ENCODE measurements around the gene SPATA25. TPM values are rescaled to one million over a fixed set of nuclear protein-coding genes. Genes with fewer than 3 reads are reported as not detected.

The SPATA25 gene
- total and polyA plus RNA-seq, 2 donors (not counting 3 experiments of a cell fraction or from before 2014, with no cell fraction given), result 0.69 to 1.3 TPM

- no peaks in the 10 kb centered on the region for H3K9me1 ChIP-seq (replicated peaks; ENCODE audit: control insufficient read depth, extremely low read depth, insufficient read depth, low read length)
- no peak overlapping the region for H2AFZ ChIP-seq (ENCODE audit: low read depth, low read length)
- H3K36me3 ChIP-seq (ENCODE audit: control insufficient read depth in 2 of 2, extremely low read depth in 1 of 2, insufficient read depth in 2 of 2, low read length in 2 of 2), result peaks cover 4 to 19% of the 10 kb centered on the region in 2 experiments
- no peak overlapping the region for H3K27ac ChIP-seq (ENCODE audit: insufficient read depth, low read depth, low read length)
- H3K79me2 ChIP-seq (ENCODE audit: control insufficient read depth, insufficient read depth, low read length), result peaks cover 24% of the 10 kb centered on the region
- dilution Hi-C loops (cut with MboI; ENCODE audit: extremely low pct_ligation_motif_present, low sequenced_read_pairs), result no loop called here
- FAIRE-seq (no peak), DNase-seq (ENCODE audit: low read depth, low spot score) (no peak)
- POLR2A ChIA-PET, result interaction anchor here (0.7 kb wide), 1 partner anchor 52 kb away, joined by 4 read pairs; no protein-coding TSS in a partner anchor
- BruUV-seq (replicated peaks), result no TSS peak
- no peak overlapping the region for H3K4me2 ChIP-seq (ENCODE audit: insufficient read depth, low read length)
- no peak for TF ChIP-seq POLR2A (IDR thresholded peaks at IDR 0.05; ENCODE audit: low read depth, low read length)
- no peak for TF ChIP-seq MYC (IDR thresholded peaks at IDR 0.05; ENCODE audit: low read depth, low read length)
- TF ChIP-seq POLR2AphosphoS5 (IDR thresholded peaks at IDR 0.05; ENCODE audit: insufficient read depth, low read depth, low read length), result no peak
- H3K4me1 ChIP-seq (ENCODE audit: control insufficient read depth, extremely low read depth, insufficient read depth, low read length), result peaks cover 11% of the 10 kb centered on the region
- CTCF ChIA-PET, result interaction anchor here (1.2 to 2.5 kb wide), 2 partner anchors 27 to 87 kb away, joined by 3 to 11 read pairs; no protein-coding TSS in a partner anchor
- H4K20me1 ChIP-seq (replicated peaks; ENCODE audit: control insufficient read depth, extremely low read depth, insufficient read depth, low read length), result no peaks in the 10 kb centered on the region
- no peaks in the 10 kb centered on the region for H3K9me3 ChIP-seq (replicated peaks; ENCODE audit: control insufficient read depth, insufficient read depth, low read length)
- H3K27me3 ChIP-seq (ENCODE audit: control insufficient read depth in 2 of 2, insufficient read depth in 2 of 2, low read length in 2 of 2), result no peaks in the 10 kb centered on the region
- no peak overlapping the region for H3K4me3 ChIP-seq (replicated peaks in 1 of 3; ENCODE audit: insufficient read depth in 1 of 3, low read depth in 1 of 3, low read length in 3 of 3)
- intact Hi-C loops (cut with micrococcal nuclease), result no loop called here
- no peak overlapping the region for H3K9ac ChIP-seq (replicated peaks; ENCODE audit: extremely low read depth, insufficient read depth, low read length)
These were observed 4.3 kb downstream of the SPATA25 start for GRCh38 chr20:45883100-45883469.

- Histone ChIP-seq H2AFZ (ENCODE audit: low read depth, low read length) (no peak overlapping the region), H3K79me2 (ENCODE audit: control insufficient read depth, insufficient read depth, low read length) (peaks cover 24% of the 10 kb centered on the region), H3K4me3 (replicated peaks in 1 of 3; ENCODE audit: insufficient read depth in 1 of 3, low read depth in 1 of 3, low read length in 3 of 3) (no peak overlapping the region), H3K9ac (replicated peaks; ENCODE audit: extremely low read depth, insufficient read depth, low read length) (no peak overlapping the region), H3K27ac (ENCODE audit: insufficient read depth, low read depth, low read length) (no peak overlapping the region), H3K4me2 (ENCODE audit: insufficient read depth, low read length) (no peak overlapping the region), H4K20me1 (replicated peaks; ENCODE audit: control insufficient read depth, extremely low read depth, insufficient read depth, low read length) (no peaks in the 10 kb centered on the region), H3K27me3 (ENCODE audit: control insufficient read depth in 2 of 2, insufficient read depth in 2 of 2, low read length in 2 of 2) (no peaks in the 10 kb centered on the region), H3K36me3 (ENCODE audit: control insufficient read depth in 2 of 2, extremely low read depth in 1 of 2, insufficient read depth in 2 of 2, low read length in 2 of 2) (peaks cover 4 to 23% of the 10 kb centered on the region in 2 experiments), H3K9me1 (replicated peaks; ENCODE audit: control insufficient read depth, extremely low read depth, insufficient read depth, low read length) (no peaks in the 10 kb centered on the region), H3K9me3 (replicated peaks; ENCODE audit: control insufficient read depth, insufficient read depth, low read length) (no peaks in the 10 kb centered on the region), H3K4me1 (ENCODE audit: control insufficient read depth, extremely low read depth, insufficient read depth, low read length) (peaks cover 11% of the 10 kb centered on the region)
- TF ChIP-seq JUN (IDR thresholded peaks at IDR 0.05; ENCODE audit: borderline replicate concordance, insufficient read depth, insufficient read length, low read depth), result no peak
- no peak for TF ChIP-seq CTCF (IDR thresholded peaks at IDR 0.05; ENCODE audit: extremely low read depth in 1 of 2, insufficient read depth in 1 of 2, low read depth in 1 of 2, low read length in 2 of 2)
- no peak for TF ChIP-seq MYC (IDR thresholded peaks at IDR 0.05; ENCODE audit: low read depth, low read length)
- TF ChIP-seq EZH2 (IDR thresholded peaks at IDR 0.05; ENCODE audit: borderline replicate concordance, low read depth, low read length, severe bottlenecking), result no peak
- TF ChIP-seq FOS (IDR thresholded peaks at IDR 0.05; ENCODE audit: borderline replicate concordance, insufficient read depth, low read length), result no peak
- no peak for TF ChIP-seq MAX (IDR thresholded peaks at IDR 0.05; ENCODE audit: insufficient read depth, insufficient read length)
- no peak for TF ChIP-seq GATA2 (IDR thresholded peaks at IDR 0.05; ENCODE audit: insufficient read depth, insufficient read length, low read depth, low read length)
- TF ChIP-seq POLR2AphosphoS5 (IDR thresholded peaks at IDR 0.05; ENCODE audit: insufficient read depth, low read depth, low read length), result no peak
- no peak for TF ChIP-seq POLR2A (IDR thresholded peaks at IDR 0.05; ENCODE audit: low read depth, low read length)
- no peak for FAIRE-seq
- BruUV-seq (replicated peaks), result no TSS peak
- ChIA-PET CTCF (interaction anchor here (0.9 to 1.2 kb wide), 2 partner anchors 27 to 33 kb away, joined by 3 read pairs; no protein-coding TSS in a partner anchor), POLR2A (interaction anchor here (0.7 to 2.3 kb wide), 2 partner anchors 52 to 53 kb away, joined by 4 to 12 read pairs; partner anchors contain the start of gene PCIF1)
- DNase-seq (ENCODE audit: low read depth, low spot score), result no peak
- dilution Hi-C loops (cut with MboI; ENCODE audit: extremely low pct_ligation_motif_present, low sequenced_read_pairs), result no loop called here
- intact Hi-C loops (cut with micrococcal nuclease), result no loop called here
These were observed 4.8 kb downstream of the SPATA25 start for GRCh38 chr20:45882469-45883099.
